DND-41 (cell line): Measurements from ENCODE around the gene ADSS1.
"Not testable (repeated sequence)": the region's sequence is repeated elsewhere in the genome, so short reads cannot be mapped to it uniquely, and the experiment has no call there.

Source experiments
- ATAC-seq: fragments of 200-7000 bp; cut with Tn5 transposase; 3 replicates; pipeline ENCODE4 v1.9.1; 2021; ENCODE audit warnings: low read depth; ENCODE audit not compliant: insufficient read depth
- DNase-seq: peaks from one replicate; pipeline ENCODE4 v3.0.0-alpha.2; 2020
- H2AFZ ChIP-seq: 2 replicates; pipeline ENCODE4 v1.6.0; 2012; ENCODE audit warnings: low read depth, low read length
- H3K27ac ChIP-seq: 2 replicates; pipeline ENCODE4 v1.5.1; 2012; ENCODE audit warnings: low read length, inconsistent platforms
- H3K27me3 ChIP-seq: fragments of 200-600 bp; sonication (generic); 2 replicates; pipeline ENCODE4 v1.6.0; 2012; ENCODE audit warnings: low read length, mild to moderate bottlenecking, inconsistent platforms; ENCODE audit not compliant: insufficient read depth, poor library complexity
- H3K36me3 ChIP-seq: 2 replicates; pipeline ENCODE4 v1.5.1; 2012; ENCODE audit warnings: low read length, inconsistent platforms; ENCODE audit not compliant: insufficient read depth
- H3K4me1 ChIP-seq: 2 replicates; pipeline ENCODE4 v1.5.1; 2012; ENCODE audit warnings: mild to moderate bottlenecking, low read length; ENCODE audit not compliant: insufficient read depth
- H3K4me2 ChIP-seq: 2 replicates; pipeline ENCODE4 v1.6.0; 2012; ENCODE audit warnings: mild to moderate bottlenecking, moderate library complexity, low read length, inconsistent platforms; ENCODE audit not compliant: insufficient read depth
- H3K4me3 ChIP-seq, 2 experiments: fragments of 200-600 bp in 1 of 2; shearing (Covaris generic) in 1 of 2; 2 replicates each; pipeline ENCODE4 v1.5.1; 2012 to 2016; ENCODE audit warnings: inconsistent platforms in 2 of 2, low read length in 2 of 2, mild to moderate bottlenecking in 2 of 2, low read depth in 1 of 2, moderate library complexity in 1 of 2
- H3K79me2 ChIP-seq: 2 replicates; pipeline ENCODE4 v1.6.0; 2012; ENCODE audit warnings: low read length, inconsistent platforms; ENCODE audit not compliant: insufficient read depth
- H3K9ac ChIP-seq: 2 replicates; pipeline ENCODE4 v1.6.0; 2012; ENCODE audit warnings: low read depth, mild to moderate bottlenecking, inconsistent platforms, low read length, moderate library complexity
- H3K9me3 ChIP-seq: 2 replicates; pipeline ENCODE4 v1.5.1; 2012; ENCODE audit warnings: low read length, moderate library complexity, mild to moderate bottlenecking, inconsistent platforms; ENCODE audit not compliant: insufficient read depth, severe bottlenecking
- H4K20me1 ChIP-seq: 2 replicates; pipeline ENCODE4 v1.6.0; 2012; ENCODE audit warnings: low read length; ENCODE audit not compliant: insufficient read depth
- EZH2 ChIP-seq: IDR thresholded peaks from 3 replicates; pipeline ENCODE4 v1.6.1; 2012; ENCODE audit warnings: borderline replicate concordance, low read depth, mild to moderate bottlenecking, moderate library complexity, low read length, inconsistent platforms; ENCODE audit not compliant: severe bottlenecking
- TF ChIP-seq, protein P1 (sequence below): IDR thresholded peaks from 2 replicates; pipeline ENCODE4 v1.5.1; 2012; ENCODE audit warnings: borderline replicate concordance, low read length, moderate library complexity, mild to moderate bottlenecking; ENCODE audit not compliant: poor library complexity, severe bottlenecking; ENCODE audit errors: extremely low read depth

Gene ADSS1

DNA sequence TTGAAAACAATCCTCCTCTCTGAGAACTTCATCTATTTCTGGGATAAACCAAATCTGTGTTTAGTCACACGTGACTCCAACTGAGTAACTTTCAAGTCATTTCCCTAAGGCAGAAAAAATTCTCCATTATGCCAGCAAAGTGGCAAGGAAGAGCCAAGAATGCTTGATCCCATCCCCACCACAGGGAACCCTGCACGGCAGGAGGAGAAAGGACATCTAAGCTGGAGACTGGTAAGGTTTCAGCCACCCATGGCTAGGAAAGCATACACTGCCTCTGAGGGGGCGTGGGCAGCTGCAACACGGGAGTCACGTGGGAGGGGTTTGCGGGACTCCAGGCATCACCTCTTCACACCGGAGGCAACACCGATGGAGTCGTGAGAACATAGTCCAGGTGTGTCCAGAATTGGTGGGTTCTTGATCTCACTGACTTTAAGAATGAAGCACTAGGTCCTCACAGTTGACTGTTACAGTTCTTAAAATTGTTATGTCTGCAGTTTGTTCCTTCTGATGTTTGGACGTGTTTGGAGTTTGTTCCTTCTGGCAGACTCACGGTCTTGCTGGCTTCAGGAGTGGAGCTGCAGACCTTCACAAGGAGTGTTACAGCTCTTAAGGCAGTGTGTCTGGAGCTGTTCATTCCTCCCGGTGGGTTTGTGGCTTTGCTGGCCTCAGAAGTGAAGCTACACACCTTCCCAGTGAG is 26.2 kb downstream of the ADSS1 start:
- H2AFZ ChIP-seq: 0 out of 2 replicates have a peak overlapping the region, but pooled peaks have one; percentile 15
- no peak overlapping the region for H3K4me2 ChIP-seq
- ATAC-seq (no peak), DNase-seq (no peak)
- no peak for TF ChIP-seq EZH2
- TF ChIP-seq, protein P1, sequence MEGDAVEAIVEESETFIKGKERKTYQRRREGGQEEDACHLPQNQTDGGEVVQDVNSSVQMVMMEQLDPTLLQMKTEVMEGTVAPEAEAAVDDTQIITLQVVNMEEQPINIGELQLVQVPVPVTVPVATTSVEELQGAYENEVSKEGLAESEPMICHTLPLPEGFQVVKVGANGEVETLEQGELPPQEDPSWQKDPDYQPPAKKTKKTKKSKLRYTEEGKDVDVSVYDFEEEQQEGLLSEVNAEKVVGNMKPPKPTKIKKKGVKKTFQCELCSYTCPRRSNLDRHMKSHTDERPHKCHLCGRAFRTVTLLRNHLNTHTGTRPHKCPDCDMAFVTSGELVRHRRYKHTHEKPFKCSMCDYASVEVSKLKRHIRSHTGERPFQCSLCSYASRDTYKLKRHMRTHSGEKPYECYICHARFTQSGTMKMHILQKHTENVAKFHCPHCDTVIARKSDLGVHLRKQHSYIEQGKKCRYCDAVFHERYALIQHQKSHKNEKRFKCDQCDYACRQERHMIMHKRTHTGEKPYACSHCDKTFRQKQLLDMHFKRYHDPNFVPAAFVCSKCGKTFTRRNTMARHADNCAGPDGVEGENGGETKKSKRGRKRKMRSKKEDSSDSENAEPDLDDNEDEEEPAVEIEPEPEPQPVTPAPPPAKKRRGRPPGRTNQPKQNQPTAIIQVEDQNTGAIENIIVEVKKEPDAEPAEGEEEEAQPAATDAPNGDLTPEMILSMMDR: no peak
- H3K9me3 ChIP-seq: no peaks in the 10 kb centered on the region
- H3K36me3 ChIP-seq: peaks cover 11% of the 10 kb centered on the region
- no peak overlapping the region for H3K4me3 ChIP-seq
- H3K4me1 ChIP-seq: peaks cover 26% of the 10 kb centered on the region
- peaks cover 19% of the 10 kb centered on the region for H4K20me1 ChIP-seq
- peaks cover 26% of the 10 kb centered on the region for H3K79me2 ChIP-seq
- H3K27me3 ChIP-seq: no peaks in the 10 kb centered on the region
- H3K27ac ChIP-seq: no peak overlapping the region
- no peak overlapping the region for H3K9ac ChIP-seq

GRCh38 chr14:104750753-104751057 is 26.7 kb downstream of the ADSS1 start:
- not testable (repeated sequence) for H3K4me3 ChIP-seq, ATAC-seq, H3K27me3 ChIP-seq, H3K4me2 ChIP-seq, H2AFZ ChIP-seq, H3K9me3 ChIP-seq, H3K9ac ChIP-seq, H3K27ac ChIP-seq
- peaks cover 24% of the 10 kb centered on the region for H4K20me1 ChIP-seq
- peaks cover 16% of the 10 kb centered on the region for H3K36me3 ChIP-seq
- H3K4me1 ChIP-seq: peaks cover 31% of the 10 kb centered on the region
- H3K79me2 ChIP-seq: peaks cover 31% of the 10 kb centered on the region
- peak; percentile 55 for DNase-seq

GRCh38 chr14:104751539-104752422 is 27.8 kb downstream of the ADSS1 start:
- H2AFZ ChIP-seq: peak overlapping the region; percentile 75
- peaks cover 42% of the 10 kb centered on the region for H3K4me1 ChIP-seq
- ATAC-seq (no peak), DNase-seq (no peak)
- H3K4me3 ChIP-seq: peak overlapping the region; percentile 32 to 66
- peaks cover 42% of the 10 kb centered on the region for H3K79me2 ChIP-seq
- no peaks in the 10 kb centered on the region for H3K9me3 ChIP-seq
- peak overlapping the region; percentile 99 for H3K27ac ChIP-seq
- H3K36me3 ChIP-seq: peaks cover 27% of the 10 kb centered on the region
- H3K9ac ChIP-seq: peak overlapping the region; percentile 82
- no peaks in the 10 kb centered on the region for H3K27me3 ChIP-seq
- peak overlapping the region; percentile 78 for H3K4me2 ChIP-seq
- TF ChIP-seq, protein P1: no peak
- TF ChIP-seq EZH2: no peak
- peaks cover 35% of the 10 kb centered on the region for H4K20me1 ChIP-seq

DNA sequence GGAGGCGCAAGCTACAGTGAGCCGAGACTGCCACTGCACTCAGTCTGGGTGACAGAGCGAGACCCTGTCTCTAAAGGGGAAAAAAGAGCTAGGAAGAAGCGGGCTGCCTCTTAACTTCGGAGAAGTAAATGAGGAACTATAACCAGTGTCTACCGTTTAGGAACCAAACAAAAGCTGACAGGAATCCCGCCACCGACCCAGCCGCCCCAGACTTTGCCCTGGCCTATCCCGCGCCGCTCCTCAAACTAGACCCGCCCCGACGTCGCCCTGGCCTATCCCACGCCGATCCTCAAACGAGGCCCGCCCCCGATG is 28.4 kb downstream of the ADSS1 start:
- TF ChIP-seq EZH2: no peak
- TF ChIP-seq, protein P1: no peak
- ATAC-seq (peak; percentile 82), DNase-seq (no peak)
- H3K79me2 ChIP-seq: peaks cover 48% of the 10 kb centered on the region
- H2AFZ ChIP-seq: peak overlapping the region; percentile 75
- H3K36me3 ChIP-seq: peaks cover 33% of the 10 kb centered on the region
- peak overlapping the region; percentile 32 to 66 for H3K4me3 ChIP-seq
- H3K9me3 ChIP-seq: no peaks in the 10 kb centered on the region
- H3K9ac ChIP-seq: peak overlapping the region; percentile 82
- H3K4me2 ChIP-seq: peak overlapping the region; percentile 78
- peak overlapping the region; percentile 99 for H3K27ac ChIP-seq
- no peaks in the 10 kb centered on the region for H3K27me3 ChIP-seq
- H4K20me1 ChIP-seq: peaks cover 41% of the 10 kb centered on the region
- peaks cover 48% of the 10 kb centered on the region for H3K4me1 ChIP-seq
